Stimulated activated CD8-positive, alpha-beta memory T cell treated with anti-CD3 and anti-CD28 coated beads, Interleukin-2, amount 100 ng/mL, for 48 hours (primary cell): ENCODE data around the gene SNX20.

Experiments used
- DNase-seq, 2 donors: peaks; one replicate each; pipeline ENCODE4 v3.0.0-alpha.2; 2020; ENCODE audit warnings: low read depth in 2 of 2

Gene SNX20

DNA sequence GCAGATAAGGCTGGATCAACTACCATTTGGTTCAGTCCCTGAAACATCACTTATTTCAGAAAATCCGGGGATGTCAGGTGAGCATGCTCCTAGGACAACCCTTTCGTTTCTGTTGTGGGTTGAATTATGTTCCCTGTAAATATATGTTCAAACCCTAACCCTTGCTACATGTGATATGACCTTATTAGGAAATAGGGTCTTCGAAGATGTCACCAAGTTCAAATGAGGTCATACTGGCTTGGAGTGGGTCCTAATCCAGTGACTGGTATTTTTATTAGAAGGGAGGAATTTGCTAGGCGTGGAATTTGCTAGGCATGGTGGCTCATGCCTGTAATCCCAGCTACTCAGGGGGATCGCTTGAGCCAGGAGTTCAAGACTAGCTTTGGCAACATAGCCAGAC lies 21.3 kb downstream of the SNX20 start:
- no peak for DNase-seq

DNA sequence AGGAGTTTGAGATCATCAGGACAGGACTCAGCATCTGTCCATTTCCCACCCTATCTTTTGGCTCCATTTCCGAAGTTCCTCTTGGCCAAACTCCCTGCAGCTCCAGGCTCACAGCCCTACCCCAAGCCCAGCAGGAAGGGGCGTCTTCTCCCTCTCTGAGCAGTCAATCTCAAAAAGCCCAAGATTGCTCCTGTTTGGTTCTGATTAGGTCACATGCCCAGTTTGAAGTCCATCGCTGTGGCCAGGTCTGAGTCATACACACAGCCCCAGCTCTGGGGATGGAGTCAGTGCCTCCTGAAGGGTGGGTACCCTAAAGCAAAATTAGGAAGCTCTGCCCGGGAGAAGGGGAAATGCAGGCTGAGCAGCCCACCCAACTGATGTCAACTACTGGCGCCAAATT lies 23.9 kb downstream of the SNX20 start:
- DNase-seq, result no peak

DNA sequence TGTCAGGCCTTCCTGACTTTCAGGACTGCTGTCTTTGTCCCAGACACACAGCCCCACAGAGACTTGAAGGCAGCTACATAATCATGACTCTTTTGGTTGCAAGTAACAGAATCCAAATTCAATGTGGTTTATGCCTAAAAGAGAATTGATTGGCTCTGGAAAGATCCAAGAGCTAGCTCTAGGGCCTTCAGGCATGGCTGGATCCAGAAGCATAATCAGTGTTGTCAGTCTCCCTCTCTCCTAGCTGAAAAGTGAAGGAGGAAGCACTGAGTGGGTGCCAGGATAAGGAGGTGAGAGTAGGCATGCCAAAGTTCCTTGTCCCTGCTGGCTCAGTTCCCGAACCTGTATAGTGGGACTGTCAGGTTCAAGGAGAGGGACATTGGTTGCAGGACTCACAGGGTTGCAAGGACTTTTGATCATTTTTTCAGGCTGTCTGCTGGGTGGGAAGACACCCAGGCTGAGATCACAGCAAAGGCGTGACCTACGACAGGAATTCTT lies 25.5 kb downstream of the SNX20 start:
- DNase-seq, result no peak

DNA sequence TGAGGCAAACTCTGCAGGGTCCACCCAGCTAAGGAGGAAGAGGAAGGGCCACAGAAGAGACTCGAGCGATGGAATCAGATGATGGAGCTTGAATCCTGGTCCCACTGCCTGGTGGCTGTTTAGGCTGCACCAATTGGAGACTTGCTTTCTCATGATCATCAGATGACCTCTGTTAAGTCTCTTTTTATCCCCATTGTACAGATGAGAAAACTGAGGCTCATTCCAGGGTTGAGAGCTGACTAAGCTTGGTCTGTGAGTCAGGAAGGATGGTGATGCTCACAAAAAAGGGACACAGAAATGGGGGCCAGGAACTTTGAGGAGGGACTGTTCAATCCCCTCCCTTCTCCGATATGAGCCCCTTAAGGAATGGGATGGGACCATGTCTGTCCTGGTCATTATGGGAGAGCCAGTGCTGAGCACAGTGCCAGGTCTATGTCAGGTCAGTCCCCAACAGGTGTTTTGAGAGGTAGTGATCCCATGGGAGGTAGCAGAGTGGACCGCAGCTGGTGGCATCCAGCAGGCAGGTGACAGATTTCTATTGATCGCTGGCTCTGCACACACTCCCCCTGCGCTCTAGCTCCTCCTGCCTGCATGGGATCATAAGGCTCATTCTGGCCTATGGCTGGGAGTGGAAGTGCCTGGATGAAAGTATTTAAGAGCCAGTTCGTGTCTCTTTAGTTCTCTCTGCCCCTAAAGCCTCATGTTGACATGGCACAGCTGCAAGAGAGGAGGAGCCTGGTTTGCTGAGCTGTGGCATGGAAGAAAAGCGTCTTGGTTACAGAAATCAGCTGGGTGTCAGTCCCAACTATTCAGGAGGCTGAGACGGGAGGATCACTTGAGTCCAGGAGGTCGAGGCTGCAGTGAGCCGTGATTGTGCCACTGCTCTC lies 27.2 kb downstream of the SNX20 start:
- no peak for DNase-seq

DNA sequence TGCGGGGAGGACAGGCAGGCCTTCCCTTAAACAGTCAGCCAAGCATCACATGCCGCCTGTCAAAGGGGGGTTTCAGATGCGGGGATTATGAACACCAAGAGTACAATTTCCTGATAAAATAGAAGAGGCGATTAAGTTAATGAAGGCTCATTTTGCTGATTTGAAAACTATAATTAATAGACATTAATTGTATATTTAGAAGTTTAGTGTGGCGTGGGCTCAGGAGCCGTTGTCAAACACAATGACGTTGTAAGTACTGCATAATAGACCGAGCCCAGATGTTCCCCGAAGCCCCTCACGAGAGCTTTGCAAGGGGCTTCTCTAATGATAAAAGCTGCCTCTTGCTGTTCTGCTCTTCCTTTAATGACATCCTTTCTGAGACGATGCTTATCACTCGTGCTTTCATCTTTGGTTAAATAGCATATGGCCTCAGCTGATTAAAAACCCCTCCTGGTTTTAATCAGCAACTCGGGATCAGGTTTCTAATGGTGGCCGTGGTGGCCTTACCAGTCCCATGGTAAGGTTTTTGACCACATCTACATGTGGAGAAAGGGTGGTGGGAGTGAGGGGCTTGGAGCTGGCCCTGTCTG lies 28.2 kb downstream of the SNX20 start:
- DNase-seq, result no peak

DNA sequence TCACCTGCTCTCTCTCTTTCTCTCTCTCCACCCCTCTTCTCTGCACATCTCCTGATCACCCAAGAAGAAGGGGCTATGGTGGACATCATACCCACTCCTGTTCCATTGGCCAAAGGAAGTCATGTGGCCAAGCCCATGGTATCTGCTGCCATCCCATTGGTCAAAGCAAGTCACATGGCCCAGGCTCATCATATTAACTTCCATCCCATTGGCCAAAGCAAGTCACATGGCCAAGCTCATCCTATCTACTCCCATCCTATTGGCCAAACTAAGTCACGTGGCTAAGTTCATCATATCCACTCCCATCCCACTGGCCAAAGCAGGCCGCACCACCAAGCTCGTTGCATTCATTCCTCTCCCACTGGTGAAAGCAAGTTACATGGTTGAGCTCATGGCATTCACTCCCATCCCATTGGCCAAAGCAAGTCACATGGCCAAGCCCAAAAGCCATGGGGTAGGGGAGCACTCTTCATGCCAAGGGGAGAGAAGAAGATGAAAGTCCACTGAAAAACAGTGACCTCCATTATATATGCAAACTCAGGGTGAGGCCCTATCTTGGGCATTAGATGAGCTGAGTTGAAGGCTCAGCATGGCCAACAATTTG lies 29.2 kb downstream of the SNX20 start:
- no peak for DNase-seq

DNA sequence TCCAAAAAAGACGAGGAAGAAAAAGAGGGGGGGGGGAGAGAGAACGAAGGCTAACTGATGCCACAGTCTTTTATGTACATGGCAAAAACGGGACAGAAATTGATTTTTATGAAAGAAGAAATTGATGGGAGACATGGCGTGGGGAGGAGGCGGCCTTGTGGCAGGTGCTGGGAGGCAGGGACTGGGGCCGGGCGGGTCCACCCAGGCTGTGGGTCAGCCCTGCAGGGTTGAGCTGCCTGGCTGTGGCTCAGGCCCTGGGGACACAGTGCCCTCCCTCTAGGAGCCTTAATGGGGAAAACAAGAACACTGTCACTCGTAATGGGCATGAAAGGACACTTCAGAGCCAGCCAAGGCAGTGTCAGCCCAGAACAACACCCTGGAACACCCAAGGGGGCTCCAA lies 34.8 kb downstream of the SNX20 start:
- no peak for DNase-seq

DNA sequence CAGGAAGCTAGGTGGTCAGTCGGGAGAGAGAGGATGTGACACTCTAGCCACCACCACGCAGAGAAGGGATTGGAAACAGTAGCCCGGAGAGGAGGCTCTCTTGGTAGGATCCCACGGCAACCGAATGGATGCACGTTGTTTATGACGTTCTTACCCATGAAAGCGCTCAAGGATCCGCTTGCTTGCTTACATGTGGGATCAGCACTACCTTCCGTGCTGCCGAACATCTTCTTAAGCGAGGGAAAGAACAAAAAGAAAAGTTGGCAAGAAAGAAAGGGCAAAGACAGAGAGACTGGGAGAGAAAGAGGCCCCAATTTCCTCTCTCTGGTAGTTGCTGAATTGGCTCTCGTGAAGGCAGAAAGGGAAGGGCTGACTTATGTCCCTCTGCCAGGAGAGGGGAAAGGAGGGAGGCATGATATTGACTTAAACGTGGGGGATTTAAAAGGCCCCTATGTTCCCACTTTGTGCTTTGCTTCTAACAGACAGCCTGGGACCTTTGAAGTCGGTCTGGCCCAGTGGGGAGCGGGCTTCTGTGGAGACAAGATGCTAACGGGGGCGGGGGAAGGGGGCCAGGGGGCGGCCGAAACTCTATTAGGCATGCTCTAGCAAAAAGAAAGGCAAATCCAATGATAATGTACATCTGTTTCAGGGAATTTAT lies 35.4 kb downstream of the SNX20 start:
- DNase-seq, result no peak

DNA sequence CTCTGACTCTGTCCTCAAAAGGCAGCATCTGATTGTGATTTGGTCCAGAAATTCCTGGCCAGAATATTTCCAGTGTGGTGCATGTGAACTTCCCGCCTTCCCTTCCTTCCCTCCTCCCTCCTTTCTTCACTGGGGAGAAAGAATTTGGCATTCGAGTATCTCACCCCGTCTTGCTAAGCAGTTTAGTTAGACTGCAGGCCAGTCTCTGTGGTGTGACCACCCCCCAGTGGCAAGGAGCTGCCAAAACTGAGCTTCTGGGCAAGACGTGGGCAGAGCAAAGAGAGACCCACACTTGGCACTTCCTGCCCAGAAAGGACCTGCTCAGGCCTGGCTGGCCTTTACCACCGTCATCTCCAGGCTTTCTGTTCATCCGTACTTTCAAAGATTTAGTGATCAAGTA lies 36.4 kb downstream of the SNX20 start:
- no peak for DNase-seq

DNA sequence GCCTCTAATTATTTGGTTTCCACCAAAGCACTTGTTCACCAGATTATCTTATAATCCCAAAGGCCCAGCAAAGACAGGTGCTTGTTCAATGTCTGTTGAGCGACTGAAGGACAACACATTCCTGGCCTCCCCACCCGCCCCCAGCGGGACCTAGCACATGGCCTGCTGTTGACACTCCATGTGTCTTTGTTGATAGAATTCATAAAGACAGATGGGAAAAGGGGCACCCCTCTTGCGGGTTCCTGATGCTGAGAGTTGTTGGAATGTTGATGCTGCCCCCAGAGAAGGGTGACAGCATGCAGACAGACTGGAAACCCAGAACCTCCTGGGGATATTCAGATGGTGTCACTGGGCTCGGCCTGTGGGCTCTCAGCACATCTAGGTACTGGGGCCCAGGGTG lies 36.9 kb downstream of the SNX20 start:
- no peak for DNase-seq

DNA sequence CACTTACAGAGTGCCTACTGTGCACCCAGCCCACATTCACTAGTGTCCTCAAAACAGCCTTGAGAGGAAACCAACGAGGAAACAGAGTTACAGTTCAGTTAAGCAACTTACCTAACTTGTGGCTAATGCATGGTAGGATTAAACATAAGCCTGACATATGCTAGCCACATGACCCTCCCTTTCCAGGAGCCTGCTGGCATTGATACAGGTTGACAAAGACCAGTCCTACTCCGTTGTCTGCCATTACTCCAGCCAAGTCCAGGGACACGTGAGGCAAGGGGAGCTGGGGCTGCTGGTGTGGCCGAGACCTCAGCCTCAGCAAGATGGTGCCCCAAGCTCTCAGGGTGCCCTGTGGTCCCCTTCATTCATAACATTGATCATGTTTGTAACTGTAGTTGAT lies 37.9 kb downstream of the SNX20 start:
- no peak for DNase-seq

DNA sequence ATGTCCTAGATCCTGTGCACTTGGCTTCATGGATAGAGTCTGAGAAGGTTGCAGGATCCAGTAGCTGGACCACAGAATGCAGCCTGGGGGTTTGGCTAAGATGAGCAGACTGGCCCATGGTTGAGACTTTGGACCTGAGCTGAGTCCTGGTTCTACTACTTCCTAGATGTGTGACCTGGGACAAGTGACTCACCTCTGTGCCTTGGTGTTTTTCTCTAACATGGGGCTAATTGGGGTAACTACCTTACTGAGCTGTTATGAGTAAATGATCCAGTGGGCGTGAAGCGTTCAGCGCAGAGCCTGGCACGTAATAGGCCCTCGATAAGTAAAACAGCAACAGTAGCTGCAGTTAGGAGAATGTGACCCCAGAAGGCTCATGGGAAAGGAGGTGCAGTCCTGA lies 38.8 kb downstream of the SNX20 start:
- no peak for DNase-seq

DNA sequence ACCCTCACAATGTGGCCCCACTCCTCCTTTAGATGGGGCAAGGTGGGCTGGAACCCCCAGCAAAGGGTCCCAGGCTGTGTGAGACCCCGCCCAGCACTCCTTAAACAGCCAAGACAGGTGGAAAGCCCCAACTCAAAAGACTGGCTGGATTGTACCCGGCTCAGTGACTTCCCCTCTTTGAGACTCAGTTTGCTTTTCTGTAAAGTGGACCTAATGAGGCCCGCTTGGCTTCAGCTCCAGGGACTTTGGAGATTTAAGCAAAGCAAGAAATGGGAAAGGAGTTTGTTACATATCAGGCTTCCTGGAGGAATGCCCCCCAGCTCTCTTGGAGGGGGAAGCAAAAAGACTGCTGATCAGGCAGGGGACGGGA lies 39.3 kb downstream of the SNX20 start:
- no peak for DNase-seq

DNA sequence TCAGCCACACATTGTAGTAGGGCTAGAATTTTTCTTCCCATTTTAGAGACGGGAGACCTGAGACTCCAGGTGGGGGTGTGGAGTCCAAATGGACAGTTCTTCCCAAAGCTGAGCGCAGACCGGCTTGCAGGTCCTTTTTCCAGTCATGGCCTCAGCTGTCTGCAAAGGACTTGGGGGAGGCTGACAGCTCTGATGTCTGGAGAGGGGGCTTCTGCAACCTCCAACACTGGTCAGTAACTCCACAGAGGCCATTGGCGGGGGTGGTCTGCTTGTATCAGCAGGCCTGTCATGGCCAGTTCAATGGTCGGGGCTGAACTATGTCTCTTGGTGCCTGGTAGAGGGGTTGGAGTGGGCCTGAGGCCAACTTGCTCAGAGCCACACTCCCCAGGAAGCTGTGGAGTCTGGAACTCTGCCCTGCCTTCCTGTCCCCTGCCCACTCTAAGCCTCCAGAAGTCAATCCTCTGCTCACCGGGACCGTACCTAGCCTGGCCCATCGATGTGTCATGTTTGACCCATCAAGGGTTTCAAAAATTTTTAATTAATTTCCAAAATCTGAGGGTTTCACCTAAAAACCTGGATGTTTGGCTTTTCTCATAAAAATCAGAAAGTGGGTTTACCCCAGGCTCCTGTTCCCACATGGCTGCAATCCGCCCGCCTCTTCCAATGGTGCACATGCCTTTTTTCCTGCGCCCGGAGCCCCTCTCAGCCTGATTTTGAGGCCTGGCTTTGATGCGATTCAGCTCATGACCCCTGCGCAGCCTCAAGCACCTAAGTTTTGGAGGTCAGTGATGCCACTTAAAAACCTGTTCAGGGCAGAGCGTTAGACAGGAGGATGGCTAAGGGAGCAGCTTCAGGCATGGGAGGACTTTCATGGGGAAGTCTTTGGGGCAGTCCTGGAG lies 39.9 kb downstream of the SNX20 start:
- DNase-seq, result no peak

DNA sequence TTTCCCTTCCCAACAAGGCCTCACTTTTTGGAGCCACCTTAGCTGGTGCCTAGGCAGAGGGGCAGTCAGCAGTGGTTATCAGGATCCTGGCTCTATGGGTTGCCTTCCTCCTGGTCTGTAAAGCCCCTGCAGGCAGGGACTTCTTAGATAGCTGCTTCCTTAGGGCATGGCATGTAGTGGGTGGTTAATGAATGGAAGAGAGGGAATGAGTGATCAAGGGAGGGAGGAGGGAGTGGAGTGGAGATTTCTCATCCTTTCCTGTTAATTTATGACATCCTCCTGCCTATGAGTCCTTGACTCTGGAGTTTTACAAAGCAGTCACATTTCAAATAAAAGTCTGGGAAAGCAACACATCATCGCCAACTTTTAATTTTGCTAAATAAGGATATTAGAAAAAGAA lies 40.7 kb downstream of the SNX20 start:
- no peak for DNase-seq

DNA sequence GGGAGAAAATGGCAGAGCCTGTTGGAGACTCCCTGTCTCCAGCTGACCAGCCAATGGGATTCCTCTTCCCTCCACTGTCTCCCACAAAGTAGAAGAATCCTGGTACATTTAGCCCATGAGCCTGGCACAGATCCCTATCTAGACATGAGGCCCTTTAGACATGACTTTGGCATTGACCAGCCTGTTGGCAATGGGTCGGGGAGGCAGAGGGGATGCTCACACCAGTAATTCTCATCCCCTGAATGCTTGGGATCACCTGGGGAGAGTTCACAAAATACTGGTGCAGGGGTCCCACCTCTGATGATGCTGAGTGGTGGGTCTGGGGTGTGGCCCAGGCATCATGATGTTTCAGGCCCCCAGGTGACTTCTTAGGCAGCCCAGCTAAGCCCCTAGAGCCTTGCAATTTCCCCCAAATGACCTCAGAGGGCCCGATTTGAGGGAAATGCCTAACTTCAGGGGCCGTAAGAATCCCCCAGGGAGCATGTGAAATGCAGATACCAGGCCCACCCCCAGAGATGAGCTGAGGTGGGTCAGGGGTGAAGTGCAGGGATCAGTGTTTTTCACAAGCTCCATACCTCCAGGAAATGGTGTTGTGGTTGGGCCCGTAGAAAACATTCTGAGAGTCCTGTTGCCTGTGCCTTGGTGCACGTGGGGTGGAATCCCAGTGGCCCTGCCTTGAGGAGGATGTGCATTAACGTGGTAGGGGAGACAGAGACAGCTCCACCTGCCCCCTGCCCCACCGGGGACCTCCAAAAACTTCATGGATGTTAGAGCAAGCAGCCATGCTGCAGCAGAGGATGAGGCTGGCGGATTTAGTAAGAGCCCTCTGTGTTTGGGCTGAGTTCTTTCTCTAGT lies 42.1 kb downstream of the SNX20 start:
- DNase-seq, result no peak

DNA sequence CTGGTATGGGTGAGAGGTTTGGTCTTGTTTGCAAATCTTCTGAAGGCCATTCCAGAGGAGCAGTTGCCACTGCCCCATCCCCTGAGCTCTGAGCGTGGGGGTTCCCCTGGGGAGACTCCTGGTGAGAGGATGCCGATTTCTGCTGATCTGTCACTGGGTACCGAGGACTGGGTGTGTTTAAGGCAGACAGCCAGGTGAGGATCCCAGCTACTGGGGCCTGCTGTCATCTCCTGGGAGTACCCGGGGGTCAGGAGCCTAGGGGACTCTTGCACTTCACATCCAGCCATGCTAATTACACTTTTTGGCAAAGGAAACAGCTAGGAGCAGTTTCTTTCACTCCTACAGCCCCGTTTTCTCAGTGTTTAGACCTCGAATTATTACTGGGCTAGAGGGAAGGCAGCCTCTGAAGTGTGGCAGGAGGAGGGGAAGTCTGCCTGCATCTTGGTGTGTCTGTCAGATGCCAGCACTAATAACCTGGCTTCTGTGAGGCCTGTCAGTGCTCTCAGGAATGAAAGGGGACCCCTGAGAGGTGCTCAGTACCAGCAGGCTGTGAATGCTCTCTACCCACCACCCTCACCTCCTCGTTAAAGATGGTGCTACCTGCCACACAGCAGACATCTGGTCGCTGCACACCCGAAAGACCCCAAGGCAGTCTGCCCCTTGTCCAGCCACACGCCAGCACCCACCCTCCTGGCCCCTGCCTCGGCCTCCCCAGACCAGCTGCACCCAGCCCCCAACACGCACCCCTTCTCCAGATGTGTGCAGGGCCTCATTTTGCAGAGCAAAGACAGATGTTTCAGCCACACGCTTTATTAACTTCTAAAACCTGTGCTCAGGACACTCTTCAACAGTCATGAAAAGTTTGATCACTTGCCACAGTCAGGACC lies 43.2 kb downstream of the SNX20 start:
- DNase-seq, result no peak

DNA sequence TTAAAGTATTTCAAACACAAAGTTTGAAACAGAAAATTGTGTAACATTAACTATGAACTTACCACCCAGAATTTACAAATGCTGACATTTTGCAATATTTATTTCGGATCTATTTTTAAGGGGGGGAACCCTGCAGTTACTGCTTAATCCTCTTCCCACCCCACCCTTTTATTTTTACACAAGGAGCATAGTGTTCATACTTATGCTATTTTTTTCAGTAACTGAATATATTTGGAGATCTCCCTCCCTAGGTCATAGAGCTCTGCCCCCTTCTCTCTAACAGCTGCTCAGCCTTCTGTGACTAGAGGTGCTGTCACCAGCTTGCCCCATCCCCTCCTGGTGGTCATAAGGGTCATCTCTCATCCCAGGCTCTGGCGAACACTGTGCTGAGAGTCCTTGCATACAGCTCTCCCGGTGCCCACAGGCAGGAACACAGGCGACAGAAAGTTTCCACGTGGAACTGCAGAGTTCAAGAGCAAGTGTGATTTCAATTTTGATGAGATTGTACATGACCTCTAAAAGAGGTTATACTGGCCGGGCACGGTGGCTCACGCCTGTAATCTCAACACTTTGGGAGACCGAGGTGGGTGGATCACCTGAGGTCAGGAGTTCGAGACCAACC lies 44.2 kb downstream of the SNX20 start:
- DNase-seq, result no peak
